Fibroblast of gingiva (primary cell): ENCODE results near the gene G2E3.
A peak's percentile ranks its signal among the peaks of the same experiment; 100 is the strongest.
"Not testable (repeated sequence)": the region's sequence is repeated elsewhere in the genome, so short reads cannot be mapped to it uniquely, and the experiment has no call there.

Experiments used
- DNase-seq: peaks from one replicate; pipeline ENCODE4 v3.0.0-alpha.2; 2011; ENCODE audit warnings: low read depth

Gene G2E3, protein sequence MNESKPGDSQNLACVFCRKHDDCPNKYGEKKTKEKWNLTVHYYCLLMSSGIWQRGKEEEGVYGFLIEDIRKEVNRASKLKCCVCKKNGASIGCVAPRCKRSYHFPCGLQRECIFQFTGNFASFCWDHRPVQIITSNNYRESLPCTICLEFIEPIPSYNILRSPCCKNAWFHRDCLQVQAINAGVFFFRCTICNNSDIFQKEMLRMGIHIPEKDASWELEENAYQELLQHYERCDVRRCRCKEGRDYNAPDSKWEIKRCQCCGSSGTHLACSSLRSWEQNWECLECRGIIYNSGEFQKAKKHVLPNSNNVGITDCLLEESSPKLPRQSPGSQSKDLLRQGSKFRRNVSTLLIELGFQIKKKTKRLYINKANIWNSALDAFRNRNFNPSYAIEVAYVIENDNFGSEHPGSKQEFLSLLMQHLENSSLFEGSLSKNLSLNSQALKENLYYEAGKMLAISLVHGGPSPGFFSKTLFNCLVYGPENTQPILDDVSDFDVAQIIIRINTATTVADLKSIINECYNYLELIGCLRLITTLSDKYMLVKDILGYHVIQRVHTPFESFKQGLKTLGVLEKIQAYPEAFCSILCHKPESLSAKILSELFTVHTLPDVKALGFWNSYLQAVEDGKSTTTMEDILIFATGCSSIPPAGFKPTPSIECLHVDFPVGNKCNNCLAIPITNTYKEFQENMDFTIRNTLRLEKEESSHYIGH

DNA sequence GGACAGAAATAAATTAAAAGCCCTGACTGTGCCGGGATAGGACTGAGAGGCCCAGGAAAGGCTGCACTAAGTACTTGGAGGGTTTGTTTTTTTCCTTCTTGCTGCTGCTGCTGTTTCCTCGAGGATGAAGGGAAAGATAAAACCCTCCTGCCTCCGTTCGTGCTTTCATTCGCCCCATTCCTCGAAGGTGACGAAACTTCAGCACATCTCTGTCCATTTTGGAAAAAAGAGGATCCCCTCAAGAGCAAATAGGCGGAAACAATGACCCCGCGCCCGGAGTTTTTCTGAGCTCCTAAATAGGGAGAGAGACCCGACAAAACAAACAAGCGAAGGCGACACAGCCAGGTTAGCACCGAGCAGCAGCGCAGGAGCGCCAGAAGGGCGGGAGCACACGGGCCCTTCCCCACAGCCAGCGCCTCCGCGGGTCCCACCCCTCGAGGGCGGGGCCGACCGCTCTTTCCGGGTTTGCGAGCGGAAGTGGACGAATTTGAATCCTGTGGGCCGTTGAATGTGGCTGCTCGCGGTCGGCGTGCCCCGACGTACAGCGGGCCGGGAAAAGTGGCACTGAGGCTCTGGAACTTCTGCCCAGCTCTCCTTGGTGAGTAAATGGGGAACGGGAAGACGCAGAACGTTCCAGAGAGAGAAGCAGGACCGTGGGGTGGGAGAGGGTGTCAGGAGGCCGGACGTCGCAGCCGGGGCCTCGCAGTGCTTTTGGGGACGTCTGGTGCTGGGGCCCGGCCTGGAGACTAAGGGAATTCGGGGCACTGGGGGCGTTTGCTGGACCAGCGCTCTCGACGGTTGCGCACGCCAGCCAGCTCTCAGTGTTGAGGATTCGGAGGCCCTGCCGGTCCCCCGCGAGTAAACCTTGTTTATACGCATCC lies at the start of gene G2E3:
TSS of gene G2E3 (plus strand) at position 484 of the 881 bp plus-strand sequence. CDS start 21,922 bp downstream, outside the sequence.
- peak; percentile 83 for DNase-seq

GRCh38 chr14:30517737-30518136 lies 41.2 kb upstream of the G2E3 start:
- DNase-seq: no peak

DNA sequence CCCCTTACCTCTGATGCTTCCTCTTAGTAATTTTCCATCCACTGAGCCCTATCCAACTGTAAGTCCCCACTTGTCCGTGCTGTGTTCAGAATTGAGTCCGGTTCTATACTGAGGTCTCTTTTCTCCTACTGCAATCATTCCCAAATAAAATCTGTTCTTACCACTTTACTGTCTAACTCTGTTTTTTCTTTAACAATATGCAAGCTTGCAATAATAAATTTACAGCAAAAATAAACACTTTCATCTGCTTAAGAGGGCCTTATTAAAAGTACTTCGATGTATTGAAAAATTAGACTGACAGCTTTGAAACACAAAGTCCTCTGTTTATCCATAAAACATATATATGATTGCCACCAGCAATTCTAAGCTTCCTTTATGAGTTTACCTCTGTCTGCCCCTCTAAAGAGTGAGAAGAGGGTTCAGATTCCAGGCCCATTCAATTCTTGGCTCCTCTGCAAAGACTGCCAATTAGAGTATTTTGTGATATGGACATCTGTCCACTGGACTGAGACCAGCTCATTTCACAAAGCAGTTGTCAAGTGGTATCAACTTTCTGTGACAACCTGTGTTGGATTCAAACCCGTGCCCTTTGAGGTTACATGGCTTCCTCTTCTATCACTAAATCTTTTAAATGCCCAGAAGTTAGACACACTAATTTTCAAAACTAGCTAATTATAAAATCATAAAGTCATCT lies 39.9 kb upstream of the G2E3 start:
- no peak for DNase-seq

- no peak for DNase-seq
These were observed 39.0 kb upstream of the G2E3 start for GRCh38 chr14:30519961-30520360.

- DNase-seq: no peak
These were observed 38.4 kb upstream of the G2E3 start for GRCh38 chr14:30520536-30520935.

GRCh38 chr14:30521899-30522736 lies 36.8 kb upstream of the G2E3 start:
- DNase-seq: peak; percentile 30

- peak; percentile 68 for DNase-seq
These were observed 33.1 kb upstream of the G2E3 start for GRCh38 chr14:30525833-30526232.

DNA sequence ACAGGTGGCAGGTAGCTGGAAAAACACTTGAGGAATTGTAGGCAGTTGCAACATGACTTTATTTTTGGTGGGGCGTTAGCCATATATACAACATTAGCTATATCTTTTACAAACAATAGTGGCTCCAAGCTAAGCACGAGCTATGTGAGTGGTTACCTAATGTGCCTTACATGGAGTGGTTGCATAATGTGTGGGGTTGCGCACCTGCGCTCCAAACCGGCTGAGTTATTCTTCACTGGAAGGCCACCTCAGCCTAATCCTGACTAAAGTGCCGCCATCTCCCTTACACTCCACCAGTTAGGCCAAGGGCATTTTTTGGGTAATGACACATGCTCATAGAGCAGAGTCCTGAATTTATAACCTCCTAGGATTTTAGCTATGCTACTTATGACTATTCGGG lies 31.8 kb upstream of the G2E3 start:
- DNase-seq: no peak

GRCh38 chr14:30528119-30528518 lies 30.8 kb upstream of the G2E3 start:
- no peak for DNase-seq

DNA sequence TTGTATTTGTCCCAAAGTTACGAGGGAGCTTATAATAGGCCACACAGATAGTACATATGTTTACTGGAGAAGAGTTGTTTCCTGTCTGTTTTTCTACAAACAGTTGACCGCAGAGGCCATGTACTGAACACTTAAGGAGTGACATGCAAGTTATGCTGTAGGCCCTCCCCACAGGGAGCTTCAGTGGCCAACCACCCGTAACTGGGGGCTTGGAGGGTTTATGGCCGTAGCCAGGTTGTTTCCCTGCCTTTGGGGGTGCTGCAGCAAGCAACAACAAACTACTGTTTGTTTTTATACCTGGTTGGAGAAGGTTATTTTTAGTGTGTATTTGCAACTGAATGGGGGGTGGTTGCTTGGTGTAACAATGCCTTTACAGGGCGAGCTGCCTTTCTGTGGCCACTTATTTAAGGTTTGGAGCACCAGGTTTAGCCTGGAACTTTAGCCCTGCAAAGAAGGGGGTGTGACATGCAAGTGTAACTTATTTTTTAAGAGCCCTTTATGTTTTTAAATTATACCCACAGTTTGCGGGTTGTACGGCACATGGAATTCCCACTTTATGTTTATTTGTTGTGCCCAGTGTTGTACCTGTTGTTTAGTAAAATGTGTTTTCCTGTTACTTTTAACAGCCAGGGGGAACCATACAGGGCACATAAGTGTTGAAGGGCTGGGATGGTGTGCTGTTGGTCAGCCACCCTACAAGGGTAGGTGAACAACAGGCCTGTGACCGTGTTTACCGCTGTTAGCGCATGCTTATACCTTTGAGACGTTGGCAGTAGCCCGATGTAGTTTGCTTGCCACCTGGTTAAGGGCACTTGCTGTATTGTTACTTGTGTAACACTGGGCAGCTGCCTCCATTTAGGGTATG lies 29.9 kb upstream of the G2E3 start:
- no peak for DNase-seq

DNA sequence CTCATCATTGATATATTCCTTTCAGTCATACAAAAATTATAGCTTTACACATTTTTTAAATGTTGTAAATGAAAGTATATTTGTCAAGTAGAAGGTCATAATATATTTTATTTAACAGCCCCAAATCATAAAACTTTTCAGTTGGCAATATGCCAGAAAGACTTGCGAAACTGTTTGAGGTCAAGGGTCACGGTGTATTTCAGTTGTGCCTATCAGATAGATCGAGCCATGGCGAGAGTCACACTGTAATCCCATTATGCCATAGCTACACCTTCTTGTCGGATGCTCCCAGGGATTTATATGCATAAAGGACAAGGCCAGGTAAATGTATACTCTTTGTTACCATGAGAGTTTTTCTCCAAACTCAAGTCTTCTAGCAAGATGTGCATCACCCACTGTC lies 26.7 kb upstream of the G2E3 start:
- DNase-seq: no peak

- DNase-seq: no peak
These were observed 25.8 kb upstream of the G2E3 start for GRCh38 chr14:30533126-30533525.

GRCh38 chr14:30541318-30541717 lies 17.6 kb upstream of the G2E3 start:
- DNase-seq: no peak

DNA sequence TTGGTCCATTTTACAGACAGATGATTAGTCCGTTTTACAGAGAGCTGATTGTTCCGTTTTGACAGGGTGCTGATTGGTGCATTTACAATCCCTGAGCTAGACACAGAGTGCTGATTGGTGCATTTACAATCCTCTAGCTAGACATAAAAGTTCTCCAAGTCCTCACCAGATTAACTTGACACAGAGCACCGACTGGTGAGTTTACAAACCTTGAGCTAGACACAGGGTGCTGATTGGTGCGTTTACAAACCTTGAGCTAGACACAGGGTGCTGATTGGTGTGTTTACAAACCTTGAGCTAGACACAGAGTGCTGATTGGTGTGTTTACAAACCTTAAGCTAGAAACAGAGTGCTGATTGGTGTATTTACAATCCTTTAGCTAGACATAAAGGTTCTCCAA lies 12.2 kb upstream of the G2E3 start:
- DNase-seq: not testable (repeated sequence)

GRCh38 chr14:30547388-30548048 lies 11.4 kb upstream of the G2E3 start:
- DNase-seq: no peak

DNA sequence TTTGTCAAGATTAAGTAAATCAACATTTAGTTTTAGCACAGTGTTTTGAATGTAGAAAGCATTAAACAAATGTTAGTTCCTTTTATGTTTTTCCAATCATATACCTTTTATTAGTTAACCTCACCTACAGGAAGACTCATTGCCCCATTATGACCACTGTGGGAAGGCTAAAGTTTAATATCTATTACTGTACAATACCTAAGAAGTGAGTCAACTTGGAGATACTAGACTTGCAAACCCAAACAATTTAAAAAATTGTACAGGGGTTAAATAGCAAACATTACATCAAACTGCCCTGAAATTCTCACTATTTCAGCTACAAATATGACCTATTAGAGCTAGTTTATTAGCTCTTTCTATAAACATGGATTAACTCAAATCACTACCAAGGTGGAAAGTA lies 8.6 kb upstream of the G2E3 start:
- no peak for DNase-seq

GRCh38 chr14:30551460-30551859 lies 7.5 kb upstream of the G2E3 start:
- peak; percentile 43 for DNase-seq

- DNase-seq: no peak
These were observed 5.5 kb upstream of the G2E3 start for GRCh38 chr14:30553311-30553989.

- DNase-seq: no peak
These were observed 640 bp upstream of the G2E3 start for GRCh38 chr14:30558362-30558674.
